ENCODE results near the gene TMEM59L.
A peak's percentile ranks its signal among the peaks of the same experiment; 100 is the strongest.
"Not testable (repeated sequence)": the region's sequence is repeated elsewhere in the genome, so short reads cannot be mapped to it uniquely, and the experiment has no call there.

Gene TMEM59L

DNA sequence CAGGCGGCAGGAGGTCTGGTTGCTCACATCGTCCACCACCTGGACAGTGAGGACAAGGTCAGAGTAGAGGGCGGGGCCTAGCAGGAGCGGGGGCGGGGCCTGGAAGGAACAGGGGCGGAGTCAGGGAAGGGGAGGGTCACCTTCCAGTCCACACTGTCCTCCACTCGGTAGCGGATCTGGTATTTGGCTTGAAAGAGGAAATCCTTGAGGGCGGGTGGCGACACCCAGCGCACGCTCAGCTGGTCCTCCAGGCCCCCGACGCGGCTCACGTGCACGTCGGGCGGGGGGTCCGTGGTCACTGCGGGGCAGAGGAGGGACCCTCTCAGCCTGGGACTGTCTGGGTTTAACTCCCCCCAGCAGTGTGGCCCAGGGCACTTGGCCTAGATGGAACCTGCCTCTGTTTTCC is 15.9 kb upstream of the TMEM59L start:
- no peak overlapping the region for H2BK5ac ChIP-seq (ENCODE audit: low read depth, low read length, poor library complexity)
- no CpG with 5 or more reads among the region's 21 CpGs for WGBS (ENCODE audit: extremely low coverage, insufficient coverage, insufficient read length)
- no peak overlapping the region for H3K23ac ChIP-seq (ENCODE audit: low read length)
- no peak overlapping the region for H2BK12ac ChIP-seq (ENCODE audit: low read length)
- H3K4me3 ChIP-seq (ENCODE audit: low read depth, low read length) = no peak overlapping the region
- H2AK5ac ChIP-seq (ENCODE audit: low read length) = no peak overlapping the region
- H3K18ac ChIP-seq (ENCODE audit: low read length) = no peak overlapping the region
- no peak overlapping the region for H3K4ac ChIP-seq (ENCODE audit: low read depth, low read length)
- H3K9ac ChIP-seq (ENCODE audit: low read length) = no peak overlapping the region
- H3K27ac ChIP-seq (ENCODE audit: low read depth, low read length) = no peak overlapping the region
- H3K14ac ChIP-seq (ENCODE audit: low read length) = no peak overlapping the region
- no peak overlapping the region for H2AFZ ChIP-seq (ENCODE audit: insufficient read depth, low read length, poor library complexity)
- H3K27me3 ChIP-seq (ENCODE audit: insufficient read depth, low read length) = no peaks in the 10 kb centered on the region
- peaks cover 1% of the 10 kb centered on the region for H3K9me3 ChIP-seq (ENCODE audit: insufficient read depth, low read depth, low read length)
- no peak overlapping the region for H4K91ac ChIP-seq (ENCODE audit: low read depth, low read length)
- no peaks in the 10 kb centered on the region for H3K79me2 ChIP-seq (ENCODE audit: control insufficient read depth, insufficient read depth, low read length, poor library complexity)
- H3K4me2 ChIP-seq (ENCODE audit: low read length) = no peak overlapping the region
- no peaks in the 10 kb centered on the region for H3K79me1 ChIP-seq (ENCODE audit: low read length)
- H3K36me3 ChIP-seq (ENCODE audit: control insufficient read depth in 1 of 2, insufficient read depth in 2 of 2, low read length in 2 of 2) = peaks cover 0 to 2% of the 10 kb centered on the region in 2 experiments
- H4K12ac ChIP-seq (ENCODE audit: low read depth, low read length) = no peak overlapping the region
- H3K4me1 ChIP-seq (ENCODE audit: control insufficient read depth in 1 of 2, insufficient read depth in 2 of 2, low read length in 2 of 2) = peaks cover 5 to 9% of the 10 kb centered on the region in 2 experiments
- no peak overlapping the region for H4K8ac ChIP-seq (ENCODE audit: low read depth, low read length)
- peak; percentile 20 to 57 for DNase-seq
- H2BK120ac ChIP-seq (ENCODE audit: insufficient read depth, low read length, poor library complexity) = no peak overlapping the region

DNA sequence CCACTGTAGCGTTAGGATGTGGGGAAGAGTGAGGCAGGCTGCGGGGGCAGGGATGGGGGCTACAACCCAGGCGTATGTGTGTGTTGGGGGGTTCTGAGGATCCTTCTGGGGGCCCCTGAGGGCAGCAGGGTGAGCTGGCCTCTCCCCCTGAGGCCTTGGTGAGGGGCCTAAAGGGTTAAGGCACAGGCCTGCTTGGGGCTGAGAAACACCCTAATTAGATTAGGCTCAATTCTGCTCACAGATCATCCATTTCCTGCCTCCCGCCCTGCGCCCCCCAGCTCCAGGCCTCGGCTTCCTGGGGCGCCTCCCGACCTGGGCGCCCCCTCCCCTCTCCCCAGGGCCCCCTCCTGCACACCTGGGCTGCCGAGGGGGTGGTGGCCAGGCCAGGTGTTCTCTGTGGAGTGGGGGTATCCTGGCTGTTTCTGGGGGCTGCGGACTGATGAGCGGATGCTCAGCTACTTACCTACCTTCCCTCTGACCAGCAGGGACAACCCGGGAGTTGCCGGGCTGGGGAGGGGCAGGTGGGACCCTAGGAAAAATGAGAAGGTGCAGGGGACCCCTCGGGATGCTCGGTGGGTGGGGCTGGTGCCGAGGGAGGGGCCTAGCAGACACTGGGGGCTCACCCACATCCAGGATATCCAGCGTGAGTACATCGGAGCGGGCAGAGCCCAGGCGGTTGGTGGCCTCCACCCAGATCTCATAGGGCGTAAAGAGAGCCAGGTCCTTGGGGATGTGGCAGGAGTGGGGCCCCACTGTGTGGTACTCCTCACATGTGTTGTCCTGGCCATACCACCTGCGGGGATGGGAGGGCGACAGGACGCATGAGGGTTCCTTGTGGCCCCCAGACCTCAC is 14.6 kb upstream of the TMEM59L start:
- no CpG with 5 or more reads among the region's 25 CpGs for WGBS (ENCODE audit: extremely low coverage, insufficient coverage, insufficient read length)
- no peak overlapping the region for H3K27ac ChIP-seq (ENCODE audit: low read depth, low read length)
- no peak for DNase-seq

DNA sequence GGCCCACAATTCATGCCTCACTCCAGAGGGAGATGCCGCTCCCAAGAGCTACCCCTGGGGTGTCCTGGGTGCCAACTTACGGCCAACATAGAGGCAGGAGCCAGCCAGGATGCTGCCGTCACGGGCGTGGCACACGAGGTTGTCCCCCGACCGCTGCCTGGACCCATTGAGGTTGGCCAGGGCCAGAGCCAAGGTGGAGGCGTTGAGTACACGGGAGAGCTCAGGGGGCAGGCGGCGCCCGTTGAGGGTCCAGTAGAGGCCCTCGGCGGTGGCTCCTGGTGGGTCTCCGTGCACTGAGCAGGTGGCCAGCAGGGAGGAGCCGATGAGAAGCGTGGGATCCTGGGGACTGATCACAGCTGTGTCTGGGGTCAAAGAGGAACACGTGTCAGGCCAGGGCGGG is 13.2 kb upstream of the TMEM59L start:
- Histone ChIP-seq H3K4me3 (ENCODE audit: low read depth, low read length) (no peak overlapping the region), H3K4me1 (ENCODE audit: control insufficient read depth in 1 of 2, insufficient read depth in 2 of 2, low read length in 2 of 2) (peaks cover 4 to 6% of the 10 kb centered on the region in 2 experiments), H3K9me3 (ENCODE audit: insufficient read depth, low read depth, low read length) (peaks cover 1% of the 10 kb centered on the region), H3K4me2 (ENCODE audit: low read length) (no peak overlapping the region), H3K27ac (ENCODE audit: low read depth, low read length) (no peak overlapping the region), H3K23ac (ENCODE audit: low read length) (no peak overlapping the region), H3K36me3 (ENCODE audit: control insufficient read depth in 1 of 2, insufficient read depth in 2 of 2, low read length in 2 of 2) (no peaks in the 10 kb centered on the region), H3K4ac (ENCODE audit: low read depth, low read length) (no peak overlapping the region), H2BK12ac (ENCODE audit: low read length) (no peak overlapping the region), H2AK5ac (ENCODE audit: low read length) (no peak overlapping the region), H3K18ac (ENCODE audit: low read length) (no peak overlapping the region), H4K12ac (ENCODE audit: low read depth, low read length) (no peak overlapping the region), H3K79me2 (ENCODE audit: control insufficient read depth, insufficient read depth, low read length, poor library complexity) (no peaks in the 10 kb centered on the region), H4K91ac (ENCODE audit: low read depth, low read length) (no peak overlapping the region), H3K9ac (ENCODE audit: low read length) (no peak overlapping the region), H4K8ac (ENCODE audit: low read depth, low read length) (no peak overlapping the region), H2BK120ac (ENCODE audit: insufficient read depth, low read length, poor library complexity) (no peak overlapping the region), H3K79me1 (ENCODE audit: low read length) (no peaks in the 10 kb centered on the region), H3K14ac (ENCODE audit: low read length) (no peak overlapping the region), H2BK5ac (ENCODE audit: low read depth, low read length, poor library complexity) (no peak overlapping the region), H3K27me3 (ENCODE audit: insufficient read depth, low read length) (peaks cover 17% of the 10 kb centered on the region), H2AFZ (ENCODE audit: insufficient read depth, low read length, poor library complexity) (no peak overlapping the region)
- no peak for DNase-seq
- WGBS (ENCODE audit: extremely low coverage, insufficient coverage, insufficient read length) = no CpG with 5 or more reads among the region's 20 CpGs

More for the DNA sequence above, 14.6 kb upstream of the TMEM59L start:
- Histone ChIP-seq H4K12ac (ENCODE audit: low read depth, low read length) (no peak overlapping the region), H3K14ac (ENCODE audit: low read length) (no peak overlapping the region), H3K4me3 (ENCODE audit: low read depth, low read length) (no peak overlapping the region), H3K23ac (ENCODE audit: low read length) (no peak overlapping the region), H4K91ac (ENCODE audit: low read depth, low read length) (no peak overlapping the region), H3K79me2 (ENCODE audit: control insufficient read depth, insufficient read depth, low read length, poor library complexity) (no peaks in the 10 kb centered on the region), H3K9me3 (ENCODE audit: insufficient read depth, low read depth, low read length) (peaks cover 1% of the 10 kb centered on the region), H3K18ac (ENCODE audit: low read length) (no peak overlapping the region), H3K4me2 (ENCODE audit: low read length) (no peak overlapping the region), H2BK5ac (ENCODE audit: low read depth, low read length, poor library complexity) (no peak overlapping the region), H3K36me3 (ENCODE audit: control insufficient read depth in 1 of 2, insufficient read depth in 2 of 2, low read length in 2 of 2) (no peaks in the 10 kb centered on the region), H2AFZ (ENCODE audit: insufficient read depth, low read length, poor library complexity) (no peak overlapping the region), H3K79me1 (ENCODE audit: low read length) (no peaks in the 10 kb centered on the region), H2BK120ac (ENCODE audit: insufficient read depth, low read length, poor library complexity) (no peak overlapping the region), H3K4ac (ENCODE audit: low read depth, low read length) (no peak overlapping the region), H2BK12ac (ENCODE audit: low read length) (no peak overlapping the region), H3K27me3 (ENCODE audit: insufficient read depth, low read length) (peaks cover 3% of the 10 kb centered on the region), H3K9ac (ENCODE audit: low read length) (no peak overlapping the region), H4K8ac (ENCODE audit: low read depth, low read length) (no peak overlapping the region), H3K4me1 (ENCODE audit: control insufficient read depth in 1 of 2, insufficient read depth in 2 of 2, low read length in 2 of 2) (peaks cover 5 to 9% of the 10 kb centered on the region in 2 experiments), H2AK5ac (ENCODE audit: low read length) (no peak overlapping the region)

DNA sequence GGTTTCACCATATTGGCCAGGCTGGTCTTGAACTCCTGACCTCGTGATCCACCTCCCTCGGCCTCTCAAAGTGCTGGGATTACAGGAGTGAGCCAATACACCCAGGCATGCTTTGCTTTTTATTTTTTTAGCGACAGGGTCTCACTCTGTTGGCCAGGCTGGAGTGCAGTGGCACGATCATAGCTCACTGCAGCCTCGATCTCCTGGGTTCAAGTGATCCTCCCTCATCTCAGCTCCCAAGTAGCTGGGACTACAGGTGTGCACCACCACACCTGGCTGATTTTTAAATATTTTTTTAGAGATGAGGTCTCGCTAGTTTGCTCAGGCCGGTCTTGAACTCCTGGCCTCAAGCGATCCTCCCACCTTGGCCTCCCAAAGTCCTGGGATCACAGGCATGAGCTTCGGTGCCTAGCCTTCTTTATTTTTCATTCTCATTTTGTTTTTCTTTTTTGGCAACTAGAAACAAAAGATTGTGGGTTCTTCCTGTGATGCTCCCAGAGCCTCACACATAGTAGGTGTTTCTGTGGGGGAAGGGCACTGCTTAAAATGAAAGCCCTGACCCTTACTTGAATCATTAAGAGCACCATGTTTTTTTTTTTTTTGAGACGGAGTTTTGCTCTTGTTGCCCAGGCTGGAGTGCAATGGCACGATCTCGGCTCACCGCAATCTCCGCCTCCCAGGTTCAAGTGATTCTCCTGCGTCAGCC is 11.8 kb upstream of the TMEM59L start:
- peaks cover 31% of the 10 kb centered on the region for H3K27me3 ChIP-seq (ENCODE audit: insufficient read depth, low read length)
- not testable (repeated sequence) for H2BK5ac ChIP-seq (ENCODE audit: low read depth, low read length, poor library complexity); H3K27ac ChIP-seq (ENCODE audit: low read depth, low read length); H3K23ac ChIP-seq (ENCODE audit: low read length); H3K18ac ChIP-seq (ENCODE audit: low read length); H2BK12ac ChIP-seq (ENCODE audit: low read length); H4K91ac ChIP-seq (ENCODE audit: low read depth, low read length); H3K79me1 ChIP-seq (ENCODE audit: low read length); DNase-seq; H4K12ac ChIP-seq (ENCODE audit: low read depth, low read length); H3K79me2 ChIP-seq (ENCODE audit: control insufficient read depth, insufficient read depth, low read length, poor library complexity); H3K4me2 ChIP-seq (ENCODE audit: low read length); H2AK5ac ChIP-seq (ENCODE audit: low read length); H2BK120ac ChIP-seq (ENCODE audit: insufficient read depth, low read length, poor library complexity); H3K9ac ChIP-seq (ENCODE audit: low read length); H3K9me3 ChIP-seq (ENCODE audit: insufficient read depth, low read depth, low read length); H2AFZ ChIP-seq (ENCODE audit: insufficient read depth, low read length, poor library complexity); H3K4ac ChIP-seq (ENCODE audit: low read depth, low read length); H3K4me3 ChIP-seq (ENCODE audit: low read depth, low read length); H3K4me1 ChIP-seq (ENCODE audit: control insufficient read depth in 1 of 2, insufficient read depth in 2 of 2, low read length in 2 of 2); H3K36me3 ChIP-seq (ENCODE audit: control insufficient read depth in 1 of 2, insufficient read depth in 2 of 2, low read length in 2 of 2); H3K14ac ChIP-seq (ENCODE audit: low read length); H4K8ac ChIP-seq (ENCODE audit: low read depth, low read length)
- no CpG with 5 or more reads among the region's 15 CpGs for WGBS (ENCODE audit: extremely low coverage, insufficient coverage, insufficient read length)
